Breast epithelium (tissue), 4 donors: Measurements from ENCODE around the gene ESYT1. TPM values are rescaled to one million over a fixed set of nuclear protein-coding genes. Genes with fewer than 3 reads are reported as not detected.
A peak's percentile ranks its signal among the peaks of the same experiment; 100 is the strongest.

Source experiments
- DNase-seq, 2 donors: peaks; one replicate each; pipeline ENCODE4 v3.0.0-alpha.2; 2019; ENCODE audit warnings: low spot score in 2 of 2
- H3K27ac ChIP-seq, 2 donors: fragments of 200-600 bp; sonication (generic) in 1 of 2; one replicate each; pipeline ENCODE4 v1.5.1; 2016 to 2019; ENCODE audit warnings: mild to moderate bottlenecking in 1 of 2
- H3K27me3 ChIP-seq, 2 donors: fragments of 200-600 bp; sonication (generic) in 1 of 2; one replicate each; pipeline versions ENCODE4 v1.5.1 to v1.6.0; 2017 to 2019; ENCODE audit warnings: control low read depth in 1 of 2, mild to moderate bottlenecking in 1 of 2
- H3K36me3 ChIP-seq: fragments of 200-600 bp; one replicate; pipeline ENCODE4 v1.5.1; 2019
- H3K4me1 ChIP-seq, 2 donors: fragments of 200-600 bp; sonication (generic); one replicate each; pipeline ENCODE4 v1.5.1; 2016 to 2019; ENCODE audit warnings: control low read depth in 1 of 2
- H3K4me3 ChIP-seq, 3 donors: fragments of 200-600 bp; sonication (generic); 1 replicate in 2 of 3; 2 replicates in 1 of 3; pipeline ENCODE4 v1.5.1; 2016 to 2019; ENCODE audit warnings: mild to moderate bottlenecking in 3 of 3, moderate library complexity in 2 of 3
- H3K9me3 ChIP-seq, 2 donors: fragments of 200-600 bp; sonication (generic) in 1 of 2; one replicate each; pipeline ENCODE4 v1.5.1; 2016 to 2019; ENCODE audit warnings: control low read depth in 1 of 2
- POLR2A ChIP-seq: fragments of 450-650 bp; IDR thresholded peaks from one replicate; pipeline ENCODE4 v1.6.1; 2016; ENCODE audit warnings: antibody characterized with exemption, mild to moderate bottlenecking, moderate library complexity
- POLR2AphosphoS5 ChIP-seq, 3 donors: sonication (generic); formaldehyde crosslinking; IDR thresholded peaks; one replicate each; pipeline ENCODE4 v1.6.1; 2017; ENCODE audit warnings: antibody characterized with exemption in 3 of 3
- intact Hi-C: fragments of 100-400 bp; cut with DNase I; formaldehyde crosslinking; loops from one replicate; pipeline ENCODE4 v1.15.1; 2023; ENCODE audit warnings: low total_unique reads
- total RNA-seq, 3 donors: library from RNA; depleted of rRNA; stranded (reverse); fragments of >200 nt; gene quantifications; one replicate each; pipeline ENCODE4 v1.1.0, GENCODE V29; 2016
- TF ChIP-seq, protein P1 (sequence below), 3 donors: fragments of 450-650 bp; IDR thresholded peaks; one replicate each; pipeline ENCODE4 v1.5.1; 2016 to 2017; ENCODE audit warnings: antibody characterized with exemption in 3 of 3, mild to moderate bottlenecking in 3 of 3, moderate library complexity in 3 of 3

The ESYT1 gene
- total RNA-seq, 3 donors from 2014 or later, result 132 to 243 (median 146) TPM

DNA sequence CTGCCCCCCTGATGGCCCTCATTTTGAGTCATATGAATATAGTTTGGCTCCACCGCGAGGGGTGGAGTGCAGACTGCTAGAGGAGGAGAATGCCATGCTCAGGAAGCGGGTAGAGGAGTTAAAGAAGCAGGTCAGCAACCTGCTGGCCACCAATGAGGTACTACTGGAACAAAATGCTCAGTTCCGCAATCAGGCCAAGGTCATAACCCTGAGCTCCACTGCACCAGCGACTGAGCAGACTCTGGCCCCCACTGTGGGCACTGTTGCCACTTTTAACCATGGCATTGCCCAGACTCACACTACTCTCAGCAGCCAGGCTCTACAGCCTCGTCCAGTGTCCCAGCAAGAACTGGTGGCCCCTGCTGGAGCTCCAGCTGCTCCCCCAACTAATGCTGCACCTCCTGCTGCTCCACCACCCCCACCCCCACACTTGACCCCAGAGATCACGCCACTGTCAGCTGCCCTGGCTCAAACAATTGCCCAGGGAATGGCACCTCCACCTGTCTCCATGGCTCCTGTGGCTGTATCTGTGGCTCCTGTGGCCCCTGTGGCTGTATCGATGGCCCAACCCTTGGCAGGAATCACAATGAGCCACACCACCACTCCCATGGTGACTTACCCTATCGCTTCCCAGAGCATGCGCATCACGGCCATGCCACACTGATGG is 6.7 kb upstream of the ESYT1 start:
- TF ChIP-seq, protein P1, sequence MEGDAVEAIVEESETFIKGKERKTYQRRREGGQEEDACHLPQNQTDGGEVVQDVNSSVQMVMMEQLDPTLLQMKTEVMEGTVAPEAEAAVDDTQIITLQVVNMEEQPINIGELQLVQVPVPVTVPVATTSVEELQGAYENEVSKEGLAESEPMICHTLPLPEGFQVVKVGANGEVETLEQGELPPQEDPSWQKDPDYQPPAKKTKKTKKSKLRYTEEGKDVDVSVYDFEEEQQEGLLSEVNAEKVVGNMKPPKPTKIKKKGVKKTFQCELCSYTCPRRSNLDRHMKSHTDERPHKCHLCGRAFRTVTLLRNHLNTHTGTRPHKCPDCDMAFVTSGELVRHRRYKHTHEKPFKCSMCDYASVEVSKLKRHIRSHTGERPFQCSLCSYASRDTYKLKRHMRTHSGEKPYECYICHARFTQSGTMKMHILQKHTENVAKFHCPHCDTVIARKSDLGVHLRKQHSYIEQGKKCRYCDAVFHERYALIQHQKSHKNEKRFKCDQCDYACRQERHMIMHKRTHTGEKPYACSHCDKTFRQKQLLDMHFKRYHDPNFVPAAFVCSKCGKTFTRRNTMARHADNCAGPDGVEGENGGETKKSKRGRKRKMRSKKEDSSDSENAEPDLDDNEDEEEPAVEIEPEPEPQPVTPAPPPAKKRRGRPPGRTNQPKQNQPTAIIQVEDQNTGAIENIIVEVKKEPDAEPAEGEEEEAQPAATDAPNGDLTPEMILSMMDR (IDR thresholded peaks at IDR 0.05), result no peak
- TF ChIP-seq POLR2A (no peak), POLR2AphosphoS5 (IDR thresholded peaks at IDR 0.05) (no peak)
- Histone ChIP-seq H3K9me3 (no peaks in the 10 kb centered on the region), H3K27me3 (no peaks in the 10 kb centered on the region), H3K27ac (no peak overlapping the region), H3K4me1 (peaks cover 5 to 12% of the 10 kb centered on the region in 2 donors), H3K36me3 (no peaks in the 10 kb centered on the region), H3K4me3 (no peak overlapping the region)
- DNase-seq, result no peak
- intact Hi-C loops, result loop anchor here (5.0 kb wide), 1 partner anchor 36 kb away; the partner anchor contains the start of gene MYL6

DNA sequence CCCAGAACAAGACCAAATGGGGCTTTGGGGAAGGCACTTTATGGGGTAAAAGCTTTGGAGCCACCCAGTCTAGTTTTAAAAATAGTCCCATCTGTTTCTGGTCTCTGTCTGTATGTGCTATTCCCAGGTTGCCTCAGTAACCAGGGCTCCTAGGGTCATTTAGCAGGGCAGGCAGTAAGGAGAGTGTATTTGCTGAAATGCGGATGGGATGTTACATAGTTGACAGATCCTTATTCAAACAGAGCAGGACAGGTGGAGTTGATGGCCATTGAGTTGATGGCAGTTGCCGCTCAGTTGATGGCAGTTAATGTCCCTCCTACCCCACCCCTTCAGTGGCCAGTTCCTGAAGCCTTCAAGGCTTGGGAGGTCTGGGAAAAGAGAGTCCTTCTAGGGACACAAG is 5.4 kb upstream of the ESYT1 start:
- Histone ChIP-seq H3K27ac (peak overlapping the region in 1 of 2 donors; percentile 3), H3K4me1 (peaks cover 8 to 22% of the 10 kb centered on the region in 2 donors), H3K27me3 (no peaks in the 10 kb centered on the region), H3K9me3 (no peaks in the 10 kb centered on the region), H3K4me3 (no peak overlapping the region), H3K36me3 (no peaks in the 10 kb centered on the region)
- TF ChIP-seq POLR2AphosphoS5 (IDR thresholded peaks at IDR 0.05) (no peak), POLR2A (no peak)
- TF ChIP-seq, protein P1 (IDR thresholded peaks at IDR 0.05), result no peak
- intact Hi-C loops, result loop anchor here (5.0 kb wide), 1 partner anchor 35 kb away; the partner anchor contains the start of gene MYL6
- no peak for DNase-seq

DNA sequence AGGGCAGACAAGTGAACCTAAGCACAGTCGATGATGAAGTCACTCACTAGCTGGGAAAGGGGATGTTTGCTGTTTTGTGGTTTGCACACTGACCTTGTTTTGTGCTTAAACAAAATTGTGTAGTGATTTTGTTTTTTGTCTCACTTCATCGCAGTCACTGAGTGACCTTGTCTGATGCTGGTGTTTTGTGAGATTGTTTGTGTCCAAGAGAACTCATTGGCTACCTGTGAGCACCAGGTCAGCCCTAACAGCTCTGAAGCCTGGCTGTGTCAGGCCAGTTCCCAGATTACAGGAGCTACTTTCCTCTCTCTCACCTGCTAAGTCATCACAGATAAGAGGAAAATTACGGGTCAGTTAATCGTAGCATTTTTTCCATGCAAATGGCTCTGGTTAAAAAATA is 3.9 kb upstream of the ESYT1 start:
- H3K36me3 ChIP-seq, result no peaks in the 10 kb centered on the region
- H3K27me3 ChIP-seq, result no peaks in the 10 kb centered on the region
- TF ChIP-seq POLR2A (no peak), POLR2AphosphoS5 (IDR thresholded peaks at IDR 0.05) (no peak)
- TF ChIP-seq, protein P1 (IDR thresholded peaks at IDR 0.05), result no peak
- intact Hi-C loops, result loop anchor here (5.0 kb wide), 1 partner anchor 33 kb away; the partner anchor contains the start of gene MYL6
- H3K27ac ChIP-seq, result peak overlapping the region in 1 of 2 donors; percentile 21
- H3K4me3 ChIP-seq, result no peak overlapping the region
- H3K9me3 ChIP-seq, result no peaks in the 10 kb centered on the region
- H3K4me1 ChIP-seq, result peaks cover 8 to 22% of the 10 kb centered on the region in 2 donors
- no peak for DNase-seq

DNA sequence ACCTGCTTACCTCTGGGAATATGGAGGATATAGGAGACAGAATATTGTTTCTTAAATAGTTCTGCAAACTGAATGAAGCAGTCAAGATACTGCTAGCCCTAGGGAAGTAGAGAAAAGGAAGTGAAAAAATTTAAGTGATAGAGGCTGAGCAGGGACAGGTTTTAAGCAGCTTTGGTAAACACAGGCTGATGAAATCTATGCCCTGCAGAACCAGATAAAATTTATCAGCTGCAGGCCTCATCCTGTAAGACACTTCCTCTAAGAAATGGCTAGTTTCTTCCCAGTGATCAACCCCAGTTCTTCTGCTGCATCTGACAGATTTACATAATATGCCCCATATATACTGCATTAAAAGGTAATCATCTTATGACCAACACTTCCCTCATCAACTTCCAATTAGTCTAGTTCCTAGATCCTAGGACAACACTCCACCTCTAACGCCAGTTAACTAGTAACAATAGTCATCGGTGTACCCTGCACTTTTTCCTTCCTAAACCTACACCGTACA is 1.3 kb upstream of the ESYT1 start:
- H3K4me1 ChIP-seq, result peaks cover 3 to 14% of the 10 kb centered on the region in 2 donors
- no peak for TF ChIP-seq POLR2A
- TF ChIP-seq, protein P1 (IDR thresholded peaks at IDR 0.05), result no peak
- TF ChIP-seq POLR2AphosphoS5 (IDR thresholded peaks at IDR 0.05), result no peak
- intact Hi-C loops, result loop anchor here (5.0 kb wide), 1 partner anchor 61 kb away; the partner anchor contains the start of gene SMARCC2
- H3K4me3 ChIP-seq, result peak overlapping the region in 2 of 3 donors; percentile 4 to 58
- DNase-seq, result no peak
- H3K27me3 ChIP-seq, result no peaks in the 10 kb centered on the region
- H3K9me3 ChIP-seq, result no peaks in the 10 kb centered on the region
- H3K36me3 ChIP-seq, result peaks cover 2% of the 10 kb centered on the region
- peak overlapping the region; percentile 91 to 94 for H3K27ac ChIP-seq

DNA sequence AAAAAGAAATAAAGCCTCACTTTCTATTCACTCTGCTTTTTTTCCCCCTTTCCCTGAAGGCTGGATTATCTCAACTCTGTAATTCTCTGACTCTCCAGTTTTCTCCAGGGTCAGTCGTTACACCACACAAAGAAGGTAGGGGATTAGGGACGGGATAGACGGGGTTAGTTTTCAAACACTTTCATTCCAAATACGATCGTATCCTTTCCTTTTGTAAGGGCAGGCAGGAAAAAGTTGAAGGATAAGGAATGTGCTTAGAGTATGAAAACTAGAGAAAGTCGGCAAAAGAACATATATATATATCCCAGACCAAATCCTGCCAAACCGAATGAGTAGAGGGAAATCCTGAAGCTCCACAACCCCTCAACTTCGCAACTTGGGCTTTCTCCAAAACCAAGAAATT is 581 bp upstream of the ESYT1 start:
- peaks cover 5% of the 10 kb centered on the region for H3K36me3 ChIP-seq
- H3K27me3 ChIP-seq, result no peaks in the 10 kb centered on the region
- H3K4me1 ChIP-seq, result peaks cover 3 to 14% of the 10 kb centered on the region in 2 donors
- TF ChIP-seq, protein P1 (IDR thresholded peaks at IDR 0.05), result no peak
- TF ChIP-seq POLR2A (no peak), POLR2AphosphoS5 (IDR thresholded peaks at IDR 0.05) (no peak)
- H3K4me3 ChIP-seq, result peak overlapping the region; percentile 58 to 89 (median 66)
- intact Hi-C loops, result loop anchor here (5.0 kb wide), 1 partner anchor 60 kb away; the partner anchor contains the start of gene SMARCC2
- no peaks in the 10 kb centered on the region for H3K9me3 ChIP-seq
- DNase-seq, result no peak
- H3K27ac ChIP-seq, result peak overlapping the region; percentile 91 to 94
